Right atrium auricular region (tissue), 2 donors: Measurements from ENCODE around the gene SIGLECL1. TPM values are rescaled to one million over a fixed set of nuclear protein-coding genes. Genes with fewer than 3 reads are reported as not detected.

Source experiments
- DNase-seq: peaks from one replicate; pipeline ENCODE4 v3.0.0-alpha.2; 2019; ENCODE audit warnings: low spot score
- H3K27ac ChIP-seq, 2 donors: fragments of 200-600 bp; sonication (generic); 1 replicate in 1 of 2; 2 replicates in 1 of 2; pipeline ENCODE4 v1.5.1; 2016 to 2019
- H3K27me3 ChIP-seq, 2 donors: fragments of 200-600 bp; sonication (generic); one replicate each; pipeline versions ENCODE4 v1.5.1 to v1.6.0; 2017 to 2019
- H3K36me3 ChIP-seq: fragments of 200-600 bp; sonication (generic); one replicate; pipeline ENCODE4 v1.5.1; 2016
- H3K4me1 ChIP-seq, 2 donors: fragments of 200-600 bp; sonication (generic); one replicate each; pipeline versions ENCODE4 v1.5.1 to v1.6.0; 2017 to 2019
- H3K4me3 ChIP-seq, 2 donors: fragments of 200-600 bp; sonication (generic); 1 replicate in 1 of 2; 2 replicates in 1 of 2; pipeline ENCODE4 v1.5.1; 2017 to 2019; ENCODE audit warnings: mild to moderate bottlenecking in 1 of 2, moderate library complexity in 1 of 2
- H3K9me3 ChIP-seq, 2 donors: fragments of 200-600 bp; sonication (generic); one replicate each; pipeline ENCODE4 v1.5.1; 2019
- microRNA-seq, 2 donors: library from miRNA; unstranded; fragments of <30 nt; microRNA quantifications; one replicate each; pipeline ENCODE4, GENCODE V29; 2016 to 2017; ENCODE audit warnings: borderline number of aligned reads in 2 of 2, borderline replicate concordance in 1 of 2
- total RNA-seq, 2 donors: library from RNA; depleted of rRNA; stranded (reverse); fragments of >200 nt; gene quantifications; one replicate each; pipeline ENCODE4 v1.1.0, GENCODE V29; 2016
- TF ChIP-seq, protein P1 (sequence below), 2 donors: fragments of 200-600 bp; sonication (generic); IDR thresholded peaks; one replicate each; pipeline ENCODE4 v1.5.1; 2019; ENCODE audit warnings: antibody characterized with exemption in 2 of 2

The SIGLECL1 gene
- total RNA-seq, 2 donors from 2014 or later: not detected

DNA sequence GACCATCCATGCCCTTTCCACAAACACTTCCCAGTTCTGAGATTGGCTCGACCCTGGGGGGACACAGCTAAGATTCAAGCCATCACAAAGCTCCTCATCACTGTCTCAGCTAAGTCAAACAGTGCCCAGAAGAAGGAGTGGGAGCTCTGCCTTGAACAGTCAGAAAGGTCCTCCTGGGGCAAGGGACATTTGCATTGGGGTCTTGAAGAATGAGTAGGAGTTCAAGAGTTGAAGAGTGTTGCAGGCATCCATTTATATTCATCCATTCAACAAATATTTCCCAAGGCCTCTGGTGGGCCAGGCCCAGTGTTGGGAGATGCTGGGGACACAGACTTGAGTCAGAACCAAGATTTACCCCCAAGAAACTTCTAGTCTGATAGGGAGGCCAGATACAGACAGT lies 67.1 kb downstream of the SIGLECL1 start:
- no peak overlapping the region for H3K27ac ChIP-seq
- TF ChIP-seq, protein P1, sequence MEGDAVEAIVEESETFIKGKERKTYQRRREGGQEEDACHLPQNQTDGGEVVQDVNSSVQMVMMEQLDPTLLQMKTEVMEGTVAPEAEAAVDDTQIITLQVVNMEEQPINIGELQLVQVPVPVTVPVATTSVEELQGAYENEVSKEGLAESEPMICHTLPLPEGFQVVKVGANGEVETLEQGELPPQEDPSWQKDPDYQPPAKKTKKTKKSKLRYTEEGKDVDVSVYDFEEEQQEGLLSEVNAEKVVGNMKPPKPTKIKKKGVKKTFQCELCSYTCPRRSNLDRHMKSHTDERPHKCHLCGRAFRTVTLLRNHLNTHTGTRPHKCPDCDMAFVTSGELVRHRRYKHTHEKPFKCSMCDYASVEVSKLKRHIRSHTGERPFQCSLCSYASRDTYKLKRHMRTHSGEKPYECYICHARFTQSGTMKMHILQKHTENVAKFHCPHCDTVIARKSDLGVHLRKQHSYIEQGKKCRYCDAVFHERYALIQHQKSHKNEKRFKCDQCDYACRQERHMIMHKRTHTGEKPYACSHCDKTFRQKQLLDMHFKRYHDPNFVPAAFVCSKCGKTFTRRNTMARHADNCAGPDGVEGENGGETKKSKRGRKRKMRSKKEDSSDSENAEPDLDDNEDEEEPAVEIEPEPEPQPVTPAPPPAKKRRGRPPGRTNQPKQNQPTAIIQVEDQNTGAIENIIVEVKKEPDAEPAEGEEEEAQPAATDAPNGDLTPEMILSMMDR (IDR thresholded peaks at IDR 0.05): no peak
- no peaks in the 10 kb centered on the region for H3K27me3 ChIP-seq
- H3K9me3 ChIP-seq: peaks cover 0 to 8% of the 10 kb centered on the region in 2 donors
- no peak for DNase-seq
- H3K36me3 ChIP-seq: no peaks in the 10 kb centered on the region
- H3K4me1 ChIP-seq: no peaks in the 10 kb centered on the region
- H3K4me3 ChIP-seq: no peak overlapping the region

Small RNAs within 50 kb of the gene (microRNA-seq; reads per million reads assigned to microRNA genes)
- 0 reads per million in 2 donors for gene MIR8074

Other genes with a start within 250 kb of the SIGLECL1 start
- 1 to 10 TPM in 1 of 2 donors, not detected in 1; 2.9 TPM for gene KLK8, start 249.5 kb upstream of the SIGLECL1 start, total RNA-seq
- 1 to 10 TPM in 1 of 2 donors, not detected in 1; 4.5 TPM for gene KLK10, start 231.4 kb upstream of the SIGLECL1 start, total RNA-seq
- 10 to 100 TPM; 12.5 to 24.4 TPM for gene KLK11, start 224.5 kb upstream of the SIGLECL1 start, total RNA-seq
- gene KLK12, start 216.1 kb upstream of the SIGLECL1 start, total RNA-seq: not detected
- not detected for gene KLK13, start 186.0 kb upstream of the SIGLECL1 start, total RNA-seq
- under 1 TPM in 1 of 2 donors, not detected in 1; 0.35 TPM for gene KLK14, start 168.2 kb upstream of the SIGLECL1 start, total RNA-seq
- 1 to 10 TPM; 4.8 to 7.7 TPM for gene CTU1, start 142.7 kb upstream of the SIGLECL1 start, total RNA-seq
- 1 to 10 TPM; 1.5 to 7.4 TPM for gene SIGLEC9, start 126.2 kb upstream of the SIGLECL1 start, total RNA-seq
- gene SIGLEC7, start 108.8 kb upstream of the SIGLECL1 start, total RNA-seq: 1 to 10 TPM in 1 of 2 donors, under 1 TPM in 1; 0.26 to 1.7 TPM
- 1 to 10 TPM; 2.3 to 4.2 TPM for gene CD33, start 26.0 kb upstream of the SIGLECL1 start, total RNA-seq
- under 1 TPM in 1 of 2 donors, not detected in 1; 0.31 TPM for gene IGLON5, start 60.6 kb downstream of the SIGLECL1 start, total RNA-seq
- gene VSIG10L, start 91.1 kb downstream of the SIGLECL1 start, total RNA-seq: 1 to 10 TPM in 1 of 2 donors, under 1 TPM in 1; 0.79 to 1.1 TPM
- 100 to 1,000 TPM; 385 TPM for gene ETFB, start 115.3 kb downstream of the SIGLECL1 start, total RNA-seq
- gene CLDND2, start 117.9 kb downstream of the SIGLECL1 start, total RNA-seq: not detected
- 1 to 10 TPM; 1.4 to 1.8 TPM for gene NKG7, start 121.6 kb downstream of the SIGLECL1 start, total RNA-seq
- gene LIM2, start 136.9 kb downstream of the SIGLECL1 start, total RNA-seq: not detected
- not detected for gene C19orf84, start 139.5 kb downstream of the SIGLECL1 start, total RNA-seq
- 1 to 10 TPM in 1 of 2 donors, under 1 TPM in 1; 0.22 to 7.7 TPM for gene SIGLEC10, start 166.6 kb downstream of the SIGLECL1 start, total RNA-seq
- under 1 TPM; 0.08 to 0.26 TPM for gene SIGLEC8, start 207.4 kb downstream of the SIGLECL1 start, total RNA-seq
- gene CEACAM18, start 227.5 kb downstream of the SIGLECL1 start, total RNA-seq: not detected